Limb (tissue), 2 donors: ENCODE results near the gene EIF4G3.
"Not testable (repeated sequence)": the region's sequence is repeated elsewhere in the genome, so short reads cannot be mapped to it uniquely, and the experiment has no call there.

Experiments
- DNase-seq, 2 donors: peaks; one replicate each; pipeline ENCODE4 v3.0.0-alpha.2; 2016; ENCODE audit errors: extremely low spot score in 2 of 2

The EIF4G3 gene

DNA sequence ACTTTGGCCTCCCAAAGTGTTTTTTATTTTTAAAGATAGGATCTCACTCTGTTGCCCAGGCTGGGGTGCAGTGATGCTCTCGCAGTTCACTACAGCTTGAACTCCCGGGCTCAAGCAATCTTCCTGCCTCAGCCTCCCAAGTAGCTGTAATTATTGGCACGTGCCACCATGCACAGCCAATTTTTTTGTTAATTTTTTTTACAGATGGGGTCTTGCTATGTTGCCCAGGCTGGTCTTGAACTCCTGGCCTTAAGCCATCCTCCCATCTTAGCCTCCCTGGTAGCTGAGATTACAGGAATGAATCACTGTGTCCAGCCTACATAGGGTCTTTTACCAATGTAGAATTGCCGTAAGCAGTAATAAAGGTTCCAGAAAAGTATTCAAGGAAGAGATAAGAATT lies 340.5 kb downstream of the EIF4G3 start:
- no peak for DNase-seq

DNA sequence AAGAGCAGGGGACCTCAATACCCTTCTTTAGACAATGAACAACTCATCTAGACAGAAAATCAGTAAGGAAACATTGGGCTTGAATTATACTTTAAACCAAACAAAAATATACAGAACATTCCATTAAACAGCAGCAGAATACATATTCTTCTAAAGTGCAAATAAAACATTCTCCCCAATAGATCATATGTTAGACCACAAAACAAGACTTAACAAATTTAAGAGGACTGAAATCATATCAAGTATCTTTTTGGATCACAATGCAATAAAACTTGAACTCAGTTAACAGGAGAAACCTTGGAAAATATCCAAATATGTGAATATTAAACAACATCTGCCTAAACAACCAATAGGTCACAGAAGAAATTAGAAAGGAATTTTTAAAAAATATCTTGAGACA lies 341.9 kb downstream of the EIF4G3 start:
- no peak for DNase-seq

DNA sequence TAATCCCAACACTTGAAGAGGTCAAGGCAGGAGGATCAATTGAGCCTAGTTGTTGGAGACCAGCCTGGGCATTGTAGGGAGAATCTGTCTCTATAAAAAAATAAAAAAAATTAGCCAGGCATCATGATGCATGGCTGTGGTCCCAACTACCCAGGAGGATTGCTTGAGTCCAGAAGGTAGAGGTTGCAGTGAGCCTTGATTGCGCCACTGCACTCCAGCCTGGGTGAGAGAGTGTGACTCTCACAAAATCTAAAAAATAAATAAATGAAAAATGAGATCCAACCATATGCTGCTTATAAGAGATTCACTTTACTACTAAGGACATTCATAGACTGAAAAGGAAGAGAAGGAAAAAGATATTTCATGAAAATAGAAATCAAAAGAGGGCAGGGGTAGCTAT lies 342.5 kb downstream of the EIF4G3 start:
- no peak for DNase-seq

DNA sequence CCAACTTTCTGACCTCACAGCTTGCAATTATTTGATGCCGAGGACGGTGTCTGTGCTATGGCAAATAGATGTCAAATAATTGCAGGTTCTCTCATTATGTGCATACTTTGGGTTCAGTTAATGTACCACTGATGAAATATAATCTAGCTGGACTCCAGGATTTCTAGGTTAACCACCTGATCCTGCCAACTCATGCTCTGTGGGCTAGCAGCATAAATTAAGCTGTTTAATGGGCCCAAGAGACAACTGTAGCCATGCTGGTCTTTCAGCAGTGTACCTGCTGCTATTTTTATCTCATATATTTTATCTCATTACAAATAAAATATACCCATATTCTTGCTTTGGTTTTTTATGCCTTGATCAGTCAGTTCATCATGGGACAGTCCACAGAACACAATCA lies 346.3 kb downstream of the EIF4G3 start:
- DNase-seq = no peak

DNA sequence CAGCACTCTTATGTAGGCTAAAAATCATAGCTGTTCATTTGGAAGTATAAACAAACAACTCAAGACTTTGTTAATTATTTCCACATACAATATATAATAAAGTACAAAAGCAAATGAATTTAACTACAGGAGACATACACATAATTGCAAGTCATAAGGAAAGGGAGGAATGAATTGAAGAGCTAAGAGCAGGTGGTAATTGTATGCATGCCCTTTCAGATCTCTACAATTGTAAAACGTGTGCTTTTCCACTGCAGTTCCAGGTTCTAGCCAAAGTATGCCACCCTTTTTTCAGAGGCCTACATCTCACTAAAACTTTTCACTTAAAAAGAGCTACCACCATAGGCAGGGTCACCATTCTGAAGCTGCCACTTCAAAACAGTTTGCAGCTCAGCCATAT lies 346.8 kb downstream of the EIF4G3 start:
- DNase-seq = no peak

DNA sequence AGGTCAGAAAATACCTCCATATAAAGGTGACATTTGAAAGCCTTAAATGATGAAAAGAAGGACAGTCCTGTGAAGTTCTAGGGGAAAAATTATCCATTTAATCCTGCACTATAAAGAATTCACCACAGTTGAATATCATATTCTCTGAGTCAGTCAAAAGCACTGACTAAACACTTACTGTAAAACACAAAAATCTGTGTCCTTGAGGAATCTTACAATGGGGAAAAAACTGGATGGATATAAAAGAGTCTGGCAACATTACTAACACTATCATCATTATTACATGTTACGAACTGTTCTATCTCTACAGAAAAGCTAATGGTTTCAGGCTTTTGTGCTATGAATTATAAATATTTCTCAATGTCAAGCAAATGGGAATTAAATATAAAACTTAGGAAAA lies 347.2 kb downstream of the EIF4G3 start:
- no peak for DNase-seq

DNA sequence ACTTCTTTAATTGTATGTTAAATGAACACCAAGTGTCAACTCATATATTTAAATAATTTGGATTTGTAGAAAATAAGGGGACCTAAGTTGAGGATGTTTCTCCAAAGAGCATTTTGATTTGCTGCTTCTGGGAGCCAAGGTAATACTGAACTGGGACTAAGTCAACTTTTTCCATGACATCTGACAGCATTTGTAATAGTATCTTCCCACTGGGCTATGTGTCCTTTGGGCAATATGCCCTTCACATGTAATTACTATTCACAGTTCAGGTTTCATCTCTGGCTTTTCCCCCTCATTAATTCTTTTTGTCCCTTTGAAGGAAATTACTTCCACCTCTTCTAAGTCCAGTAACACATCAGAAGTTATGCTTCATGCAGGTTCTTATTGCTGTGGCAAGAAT lies 352.9 kb downstream of the EIF4G3 start:
- no peak for DNase-seq

DNA sequence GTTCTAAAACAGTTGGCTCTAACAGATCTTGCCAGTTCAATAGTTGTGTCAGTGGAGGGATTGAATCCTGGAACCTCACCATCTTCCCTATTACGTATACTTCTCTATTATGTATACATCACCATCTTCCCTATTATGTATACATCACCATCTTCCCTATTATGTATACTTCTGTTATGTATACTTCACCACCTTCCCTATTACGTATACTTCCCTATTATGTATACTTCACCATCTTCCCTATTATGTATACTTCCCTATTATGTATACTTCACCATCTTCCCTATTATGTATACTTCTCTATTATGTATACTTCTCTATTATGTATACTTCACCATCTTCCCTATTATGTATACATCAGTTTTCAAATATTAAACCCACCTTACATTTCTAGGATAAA lies 355.2 kb downstream of the EIF4G3 start:
- DNase-seq = no peak

DNA sequence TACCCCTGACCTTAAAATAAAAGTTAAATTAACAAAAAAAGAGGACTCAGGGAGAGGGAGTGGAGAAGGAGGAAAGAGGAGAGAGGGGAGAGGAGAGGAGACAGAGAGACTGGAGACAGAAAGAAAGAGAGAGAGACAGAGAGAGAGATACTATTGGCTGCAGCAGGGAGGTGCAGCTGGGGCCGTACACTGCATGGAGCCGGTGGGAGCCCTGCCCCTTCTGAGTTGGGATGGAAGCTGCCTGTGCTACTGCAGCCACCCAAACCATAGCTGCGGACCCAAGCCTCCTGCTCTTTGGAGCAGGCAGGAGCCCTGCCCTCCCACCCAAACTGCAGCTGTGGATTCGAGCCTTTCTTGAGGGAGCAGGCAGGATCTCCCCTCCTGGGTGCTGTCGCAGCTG lies 356.9 kb downstream of the EIF4G3 start:
- no peak for DNase-seq

DNA sequence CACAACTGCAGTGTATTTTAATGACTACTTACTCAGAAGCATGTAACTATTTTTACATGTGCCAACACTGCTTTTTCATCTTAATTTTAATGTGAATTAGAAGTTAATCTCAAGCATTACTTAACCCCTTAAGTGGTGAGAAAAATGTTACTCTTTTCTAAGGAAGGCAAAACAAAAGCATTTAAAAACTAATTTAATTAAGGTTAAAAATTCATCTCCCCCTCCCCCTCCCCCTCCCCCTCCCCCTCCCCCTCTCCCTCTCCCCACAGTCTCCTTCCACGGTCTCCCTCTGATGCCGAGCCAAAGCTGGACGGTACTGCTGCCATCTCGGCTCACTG lies 362.2 kb downstream of the EIF4G3 start:
- no peak for DNase-seq

DNA sequence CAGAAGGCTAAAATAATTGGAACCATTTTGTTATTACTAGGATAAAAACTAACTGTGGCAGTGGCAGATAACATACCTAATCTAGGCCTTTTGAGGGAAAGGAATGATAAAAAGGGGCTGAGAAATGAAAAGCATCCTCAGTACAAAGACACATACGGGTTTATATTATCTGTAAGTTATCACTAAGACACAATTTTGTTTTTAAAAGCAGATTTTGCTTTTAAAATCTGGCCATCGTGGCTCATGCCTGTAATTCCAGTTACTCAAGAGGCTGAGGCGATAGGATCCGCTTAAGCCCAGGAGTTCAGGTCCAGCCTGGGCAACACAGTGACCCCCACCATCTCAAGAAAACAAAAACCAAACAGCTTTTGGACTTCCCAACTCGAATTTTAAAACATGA lies 364.8 kb downstream of the EIF4G3 start:
- DNase-seq = no peak

DNA sequence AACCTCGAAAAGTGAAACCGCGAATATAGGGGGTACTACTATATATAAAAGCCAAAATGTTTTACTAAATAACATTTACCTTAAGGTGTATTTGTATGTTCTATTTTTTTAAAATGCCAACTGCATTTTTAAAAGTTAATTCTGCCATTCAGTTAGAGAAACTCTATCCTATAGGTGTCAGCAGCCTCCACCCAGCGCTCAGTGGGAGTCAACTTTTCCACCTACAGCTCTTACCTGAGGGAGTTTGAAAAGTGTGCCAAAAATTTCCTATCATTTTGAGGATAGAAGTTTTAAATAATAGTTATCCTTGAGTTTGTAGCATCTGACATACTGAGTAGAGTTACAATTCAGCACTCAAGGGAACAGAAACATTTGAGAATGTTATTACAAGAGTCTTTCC lies 383.5 kb downstream of the EIF4G3 start:
- DNase-seq = no peak

DNA sequence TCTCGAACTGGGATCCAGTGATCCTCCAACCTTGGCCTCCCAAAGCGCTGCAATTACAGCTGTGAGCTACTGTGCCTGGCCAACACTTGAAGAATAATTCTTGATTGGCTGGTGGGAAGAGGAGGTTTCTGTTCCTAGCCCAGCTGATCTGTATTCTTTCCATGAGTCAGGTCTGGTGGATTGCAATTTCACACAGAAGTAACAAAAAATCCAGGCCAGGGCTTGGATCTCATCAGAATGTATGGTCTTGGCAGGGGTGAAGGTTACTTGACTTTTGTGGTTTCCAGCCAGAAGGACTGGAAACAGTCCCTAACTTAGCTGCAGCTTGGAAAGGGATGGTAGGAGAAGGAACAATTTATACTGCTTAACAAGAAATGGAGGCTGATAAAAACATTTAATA lies 384.5 kb downstream of the EIF4G3 start:
- peak in 1 of 2 donors; percentile 49 for DNase-seq

DNA sequence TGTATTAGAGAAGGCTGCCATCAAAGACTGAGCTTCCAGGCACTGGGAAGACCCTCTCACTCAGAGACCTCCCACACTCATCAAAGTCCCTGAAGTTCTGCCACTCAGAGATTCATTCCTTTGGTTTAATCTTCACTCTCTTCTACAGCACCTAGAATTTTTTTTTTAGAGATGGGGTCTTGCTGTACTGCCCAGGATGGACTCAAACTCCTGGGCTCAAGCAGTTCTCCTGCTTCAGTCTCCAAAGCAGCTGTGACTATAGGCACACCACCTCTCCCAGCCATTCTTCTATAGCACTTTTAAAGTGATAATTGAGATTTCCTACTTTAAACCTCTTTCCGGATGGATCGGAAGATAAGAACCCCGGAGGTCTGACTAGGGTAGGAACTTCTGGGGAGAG lies 385.9 kb downstream of the EIF4G3 start:
- DNase-seq = no peak

DNA sequence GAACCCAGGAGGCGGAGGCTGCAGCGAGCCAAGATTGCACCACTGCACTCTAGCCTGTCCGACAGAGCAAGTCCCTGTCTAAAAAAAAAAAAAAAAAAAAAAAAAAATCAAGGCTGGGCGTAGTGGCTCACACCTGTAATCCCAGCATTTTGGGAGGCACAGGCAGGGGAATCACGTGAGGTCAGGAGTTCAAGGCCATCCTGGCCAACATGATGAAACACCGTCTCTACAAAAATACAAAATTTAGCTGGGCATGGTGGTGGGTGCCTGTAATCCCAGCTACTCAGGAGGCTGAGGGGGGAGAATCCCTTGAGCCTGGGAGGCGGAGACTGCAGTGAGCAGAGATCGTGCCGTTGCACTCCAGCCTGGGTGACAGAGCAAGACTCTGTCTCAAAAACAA lies 387.1 kb downstream of the EIF4G3 start:
- DNase-seq = not testable (repeated sequence)

DNA sequence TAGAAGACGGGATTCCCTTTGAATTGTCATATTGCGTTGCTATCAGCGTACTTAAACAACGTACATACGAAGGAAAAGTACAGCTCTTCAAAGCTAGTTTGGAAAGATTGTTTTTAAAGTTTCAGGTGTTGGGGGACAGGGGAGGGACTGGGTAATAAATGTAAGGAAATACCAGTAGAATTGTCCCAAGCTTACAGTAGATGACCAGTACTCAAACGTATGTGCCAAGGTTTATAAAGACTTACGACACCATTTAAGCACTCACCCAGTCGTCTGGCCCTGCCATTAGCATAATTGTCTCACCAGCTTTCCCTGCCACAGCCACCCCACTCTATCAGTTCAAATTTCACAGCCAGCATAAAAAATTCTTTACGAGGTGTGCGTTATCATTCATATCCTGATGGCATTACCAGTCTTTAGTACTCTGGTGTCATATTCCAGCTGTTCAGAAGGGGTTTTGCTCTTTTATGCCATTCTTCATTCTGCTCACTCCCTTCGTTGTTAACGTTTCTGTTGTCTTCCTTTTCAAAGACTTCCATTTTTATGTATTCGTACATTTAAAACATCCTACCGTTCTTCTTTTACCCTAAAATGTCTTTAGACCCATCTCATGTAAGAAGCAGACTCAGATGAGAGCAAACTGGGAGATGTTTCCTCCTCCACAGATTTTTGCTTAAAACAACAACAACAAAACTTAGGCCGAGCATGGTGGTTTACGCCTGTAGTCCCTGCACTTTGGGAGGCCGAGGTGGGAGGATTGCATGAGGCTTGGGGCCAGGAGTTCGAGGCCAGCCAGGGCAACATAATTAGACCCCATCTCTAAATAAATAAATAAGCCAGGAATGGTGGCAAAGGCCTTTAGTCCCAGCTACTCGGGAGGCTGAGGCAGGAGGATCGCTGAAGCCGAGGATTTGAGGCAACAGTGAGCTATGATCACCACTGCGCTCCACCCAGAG lies 388.6 kb downstream of the EIF4G3 start:
- peak in 1 of 2 donors; percentile 16 for DNase-seq

DNA sequence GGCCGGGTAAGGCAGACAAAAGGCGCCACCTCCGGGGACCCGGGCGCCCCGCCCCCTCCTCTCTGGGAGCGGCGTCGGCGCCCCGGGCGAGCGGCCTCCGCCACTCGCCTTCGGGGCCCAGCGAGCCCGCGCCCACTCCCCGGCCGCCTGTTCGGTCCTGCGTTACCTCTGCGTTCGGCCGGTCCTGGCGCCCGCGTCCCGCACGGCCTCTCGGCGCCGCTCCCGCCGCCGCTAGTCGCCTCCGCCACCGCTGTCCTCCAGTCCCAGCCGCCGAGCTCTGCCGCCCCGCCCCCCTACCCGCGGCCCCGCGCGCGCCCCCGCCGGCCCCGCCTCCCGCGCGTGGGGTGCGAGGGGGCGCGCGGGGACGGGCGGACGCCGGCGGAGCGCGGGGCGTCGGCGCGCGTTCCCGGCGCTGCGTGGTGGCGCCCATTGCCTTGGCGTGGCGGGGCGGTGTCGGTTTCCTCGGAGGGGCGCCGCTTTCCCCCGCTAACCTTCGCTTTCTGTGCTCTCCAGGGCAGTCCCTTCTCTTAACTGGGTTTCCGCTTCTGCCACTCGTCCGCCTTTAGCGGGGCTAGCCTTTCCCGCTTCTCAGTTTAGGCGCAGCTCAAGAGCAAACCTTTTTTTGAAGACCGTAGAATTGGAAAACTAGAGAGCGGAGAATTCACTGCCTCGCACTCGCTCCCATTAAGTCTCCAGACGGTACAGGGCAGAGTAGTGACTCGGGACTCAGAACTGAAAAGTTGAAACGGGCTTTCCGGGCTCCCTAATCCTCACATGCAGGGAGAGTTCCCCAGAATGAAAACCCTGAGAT lies 389.5 kb downstream of the EIF4G3 start, which contains the start of gene HP1BP3:
Gene HP1BP3 (minus strand): TSS at position 279 of the 811 bp plus-strand sequence. CDS start 6,867 bp downstream, outside the sequence.
- peak; percentile 77 to 92 for DNase-seq

DNA sequence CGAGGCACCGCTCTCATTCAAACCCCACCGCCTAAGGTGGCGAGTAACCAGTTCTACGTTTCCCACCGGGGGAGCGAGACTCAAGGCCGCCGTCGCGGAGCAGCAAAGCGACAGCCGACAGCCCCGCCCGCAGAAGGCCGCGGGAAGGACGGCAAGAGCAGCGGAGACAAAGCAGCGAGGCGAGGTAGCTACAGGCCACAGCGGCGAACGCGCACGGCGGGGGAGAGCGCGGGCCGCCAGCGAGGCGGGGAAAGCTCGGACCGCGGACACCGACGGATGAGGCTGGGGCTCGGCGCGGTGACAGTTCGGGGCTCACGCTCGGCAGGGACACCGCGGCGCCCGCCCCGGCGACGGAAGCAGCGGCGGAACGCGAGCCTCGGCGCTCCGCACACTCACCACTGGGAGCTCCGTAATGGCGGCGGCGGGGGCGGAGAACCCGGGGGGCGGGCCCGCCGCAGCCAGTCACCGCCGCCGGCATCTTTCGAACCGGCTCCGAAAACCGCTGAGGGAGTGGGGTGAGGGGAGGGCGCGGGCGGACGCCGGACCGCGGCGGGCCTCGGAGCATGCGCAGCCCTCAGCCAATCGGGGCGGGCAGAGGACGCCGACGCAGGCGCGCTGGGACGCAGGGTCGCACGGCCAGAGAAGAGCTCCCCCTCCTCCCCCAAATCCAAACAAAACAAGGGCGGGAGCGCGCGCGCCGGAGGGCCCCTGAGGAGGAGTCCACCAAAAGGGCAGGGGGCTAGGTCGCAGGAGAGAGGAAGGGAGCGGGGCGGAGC lies 390.3 kb downstream of the EIF4G3 start:
- DNase-seq = peak; percentile 97 to 98

DNA sequence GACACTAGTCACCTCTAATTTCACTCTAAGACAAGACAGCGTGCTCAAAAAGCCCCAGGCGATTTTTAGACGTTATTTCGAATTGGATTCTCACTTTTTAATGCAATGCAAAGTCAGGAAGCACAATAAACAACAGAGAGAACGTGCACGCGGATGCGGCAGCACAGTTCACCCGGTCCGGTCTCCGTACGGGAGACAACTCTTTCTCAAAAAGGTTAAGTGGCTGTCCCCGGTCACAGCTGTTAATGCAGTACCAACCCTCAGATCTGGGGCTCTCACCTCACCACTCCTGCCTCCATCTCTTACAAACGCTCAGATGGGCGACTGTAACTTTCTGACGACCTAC lies 390.8 kb downstream of the EIF4G3 start:
- no peak for DNase-seq

DNA sequence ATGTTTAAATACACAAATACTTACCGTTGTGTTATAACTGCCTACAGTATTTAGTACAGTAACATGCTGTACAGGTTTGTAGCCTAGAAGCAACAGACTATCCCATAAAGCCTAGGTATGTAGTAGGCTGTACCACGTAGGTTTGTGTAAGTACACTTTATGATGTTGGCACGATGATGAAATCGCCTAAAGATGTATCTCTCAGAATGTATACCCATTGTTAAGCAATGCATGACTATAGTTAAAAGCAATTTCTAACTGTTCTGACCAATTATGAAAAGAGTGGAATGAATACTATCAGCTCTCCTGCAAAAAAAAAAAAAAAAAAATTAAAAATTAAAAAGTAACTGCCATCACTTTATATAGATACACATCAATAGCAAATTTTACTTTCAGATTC lies 401.0 kb downstream of the EIF4G3 start:
- no peak for DNase-seq

DNA sequence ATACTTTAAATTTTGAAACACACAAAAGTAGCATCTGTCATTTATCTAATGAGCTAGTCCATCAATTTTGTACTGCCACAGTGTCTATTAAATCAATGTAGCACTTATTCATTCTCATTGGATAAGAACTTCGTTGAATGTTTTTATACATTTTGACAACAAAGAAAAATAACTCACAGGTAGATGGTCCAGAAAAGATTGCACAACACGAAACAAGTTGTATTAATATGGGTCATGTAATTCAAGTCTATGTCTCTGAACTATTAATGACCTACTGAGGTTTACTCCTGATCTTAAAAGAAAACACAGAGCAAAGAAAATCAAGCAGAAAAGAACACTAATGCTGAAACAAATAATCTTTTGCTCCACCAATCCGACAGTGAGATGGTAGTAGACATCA lies 404.9 kb downstream of the EIF4G3 start:
- DNase-seq = no peak
